H9 (cell line): ENCODE measurements around the gene TMEM269. TPM values are rescaled to one million over a fixed set of nuclear protein-coding genes. Genes with fewer than 3 reads are reported as not detected.

Experiments used
- DNase-seq: peaks from one replicate; pipeline ENCODE4 v3.0.0-alpha.2; 2017
- H2AFZ ChIP-seq: one replicate; pipeline ENCODE4 v1.6.1; 2013; ENCODE audit warnings: mild to moderate bottlenecking, low read length, control low read depth, moderate library complexity
- H2AK5ac ChIP-seq: 2 replicates; pipeline ENCODE4 v1.6.1; 2013; ENCODE audit warnings: low read length, control low read depth, mixed read lengths; ENCODE audit not compliant: insufficient read length
- H2BK120ac ChIP-seq: one replicate; pipeline ENCODE4 v1.6.1; 2013; ENCODE audit warnings: low read depth, mild to moderate bottlenecking, low read length, control low read depth, inconsistent platforms; ENCODE audit not compliant: poor library complexity, severe bottlenecking
- H2BK12ac ChIP-seq: 2 replicates; pipeline ENCODE4 v1.6.1; 2013; ENCODE audit warnings: low read length, control low read depth, mixed read lengths, low read depth; ENCODE audit not compliant: insufficient read length
- H2BK15ac ChIP-seq: 2 replicates; pipeline ENCODE4 v1.6.1; 2013; ENCODE audit warnings: low read depth, low read length, control low read depth
- H2BK20ac ChIP-seq: one replicate; pipeline ENCODE4 v1.6.1; 2013; ENCODE audit warnings: low read depth, mild to moderate bottlenecking, low read length, control low read depth, inconsistent platforms; ENCODE audit not compliant: poor library complexity, severe bottlenecking
- H2BK5ac ChIP-seq: 2 replicates; pipeline ENCODE4 v1.6.1; 2013; ENCODE audit warnings: low read length, control low read depth, mixed read lengths; ENCODE audit not compliant: insufficient read length
- H3K14ac ChIP-seq: 2 replicates; pipeline ENCODE4 v1.6.1; 2013; ENCODE audit warnings: low read length, control low read depth; ENCODE audit not compliant: insufficient read depth
- H3K18ac ChIP-seq: 2 replicates; pipeline ENCODE4 v1.6.1; 2013; ENCODE audit warnings: low read depth, mild to moderate bottlenecking, mixed read lengths, low read length, control low read depth; ENCODE audit not compliant: insufficient read length
- H3K23ac ChIP-seq: 2 replicates; pipeline ENCODE4 v1.6.1; 2013; ENCODE audit warnings: low read length, control low read depth, mixed read lengths, low read depth; ENCODE audit not compliant: insufficient read length
- H3K23me2 ChIP-seq: 2 replicates; pipeline ENCODE4 v1.6.1; 2013; ENCODE audit warnings: low read depth, mild to moderate bottlenecking, mixed read lengths, low read length, control low read depth; ENCODE audit not compliant: insufficient read length, poor library complexity, severe bottlenecking
- H3K27ac ChIP-seq: 2 replicates; pipeline ENCODE4 v1.5.1; 2013; ENCODE audit warnings: low read length, control low read depth, mixed read lengths, low read depth; ENCODE audit not compliant: insufficient read length
- H3K27me3 ChIP-seq: 2 replicates; pipeline ENCODE4 v1.6.1; 2013; ENCODE audit warnings: low read length, control low read depth, inconsistent platforms; ENCODE audit not compliant: insufficient read depth
- H3K4ac ChIP-seq: 2 replicates; pipeline ENCODE4 v1.6.1; 2013; ENCODE audit warnings: low read depth, mild to moderate bottlenecking, control low read depth, inconsistent platforms, low read length, moderate library complexity
- H3K4me1 ChIP-seq: 2 replicates; pipeline ENCODE4 v1.6.1; 2013; ENCODE audit warnings: low read length, control low read depth, inconsistent platforms; ENCODE audit not compliant: insufficient read depth
- H3K4me2 ChIP-seq: 2 replicates; pipeline ENCODE4 v1.6.1; 2013; ENCODE audit warnings: low read length, control low read depth, mixed read lengths; ENCODE audit not compliant: insufficient read length, insufficient read depth
- H3K56ac ChIP-seq: 2 replicates; pipeline ENCODE4 v1.6.1; 2013; ENCODE audit warnings: low read depth, mild to moderate bottlenecking, mixed read lengths, low read length, control low read depth; ENCODE audit not compliant: insufficient read length
- H3K79me1 ChIP-seq: 2 replicates; pipeline ENCODE4 v1.6.1; 2013; ENCODE audit warnings: low read depth, mild to moderate bottlenecking, moderate library complexity, low read length, control low read depth, inconsistent platforms; ENCODE audit not compliant: insufficient read depth, poor library complexity, severe bottlenecking
- H3K79me2 ChIP-seq: 2 replicates; pipeline ENCODE4 v1.6.1; 2013; ENCODE audit warnings: low read length, control low read depth, inconsistent platforms; ENCODE audit not compliant: insufficient read depth
- H3K9ac ChIP-seq: 2 replicates; pipeline ENCODE4 v1.6.1; 2013; ENCODE audit warnings: low read length, control low read depth, mixed read lengths; ENCODE audit not compliant: insufficient read length; ENCODE audit errors: extremely low read depth
- H3K9me3 ChIP-seq: one replicate; pipeline ENCODE4 v1.6.1; 2013; ENCODE audit warnings: low read depth, low read length, inconsistent platforms; ENCODE audit not compliant: control insufficient read depth
- H3T11ph ChIP-seq: one replicate; pipeline ENCODE4 v1.6.1; 2013; ENCODE audit warnings: mild to moderate bottlenecking, low read length, control low read depth, inconsistent platforms
- H4K20me1 ChIP-seq: one replicate; pipeline ENCODE4 v1.6.1; 2013; ENCODE audit not compliant: control insufficient read depth, insufficient read length, insufficient read depth
- H4K5ac ChIP-seq: 2 replicates; pipeline ENCODE4 v1.6.1; 2013; ENCODE audit warnings: low read depth, mild to moderate bottlenecking, mixed read lengths, low read length, control low read depth; ENCODE audit not compliant: insufficient read length
- H4K8ac ChIP-seq: replicated peaks from 2 replicates; pipeline ENCODE4 v1.6.1; 2013; ENCODE audit warnings: low read length, control low read depth, mixed read lengths, low read depth; ENCODE audit not compliant: insufficient read length
- H4K91ac ChIP-seq: 2 replicates; pipeline ENCODE4 v1.6.1; 2013; ENCODE audit warnings: low read depth, mild to moderate bottlenecking, moderate library complexity, mixed read lengths, low read length, control low read depth; ENCODE audit not compliant: insufficient read length
- H3K27ac Mint-ChIP-seq, 3 experiments: 2 replicates in 2 of 3; 3 replicates in 1 of 3; pipeline ENCODE4 v1.8.0; 2020 to 2021; ENCODE audit warnings: mixed read lengths in 3 of 3, mild to moderate bottlenecking in 1 of 3, moderate library complexity in 1 of 3
- H3K27me3 Mint-ChIP-seq: 2 replicates; pipeline ENCODE4 v1.8.0; 2021; ENCODE audit warnings: low read depth, mild to moderate bottlenecking, moderate library complexity, mixed read lengths
- H3K36me3 Mint-ChIP-seq, 3 experiments: 2 replicates in 2 of 3; 3 replicates in 1 of 3; pipeline ENCODE4 v1.8.0; 2020 to 2021; ENCODE audit warnings: low read depth in 3 of 3, mixed read lengths in 3 of 3; ENCODE audit not compliant: insufficient read depth in 1 of 3
- H3K4me1 Mint-ChIP-seq, 2 experiments: 2 replicates each; pipeline ENCODE4 v1.8.0; 2020; ENCODE audit warnings: mixed read lengths in 2 of 2
- H3K4me3 Mint-ChIP-seq, 2 experiments: 2 replicates in 1 of 2; 3 replicates in 1 of 2; pipeline ENCODE4 v1.8.0; 2020 to 2021; ENCODE audit warnings: mild to moderate bottlenecking in 2 of 2, mixed read lengths in 2 of 2, moderate library complexity in 1 of 2
- H3K9me3 Mint-ChIP-seq, 2 experiments: 2 replicates in 1 of 2; 3 replicates in 1 of 2; pipeline ENCODE4 v1.8.0; 2020; ENCODE audit warnings: mild to moderate bottlenecking in 2 of 2, mixed read lengths in 2 of 2, moderate library complexity in 1 of 2
- CTCF ChIP-seq: fragments of 200-600 bp; sonication (generic); conservative IDR thresholded peaks from 3 replicates; pipeline ENCODE4 v1.8.0; 2021; ENCODE audit warnings: antibody characterized with exemption, mild to moderate bottlenecking
- WGBS: extraction: QIAGEN DNeasy Blood & Tissue Kit; methylation state at CpG from one replicate; pipeline ENCODE4 v1.1.7; 2013; ENCODE audit warnings: missing lambda C conversion rate, low lambda C conversion rate, mixed read lengths; ENCODE audit not compliant: insufficient read length; ENCODE audit errors: extremely low coverage; 5-methylcytosine and 5-hydroxymethylcytosine counted together
- total RNA-seq: library from RNA; stranded (reverse); gene quantifications from 2 replicates; pipeline ENCODE4 v1.2.1, GENCODE V29; 2021

Gene TMEM269
- total RNA-seq, 1 experiment from 2014 or later: 0.17 TPM

GRCh38 chr1:42765269-42765668, 19.5 kb upstream of the TMEM269 start:
- Histone ChIP-seq H3K4me1 (no peaks in the 10 kb centered on the region), H2BK12ac (no peak overlapping the region), H4K5ac (no peak overlapping the region), H4K8ac (no peak overlapping the region), H3K27ac (no peak overlapping the region), H2BK120ac (no peak overlapping the region), H3K9ac (peak overlapping the region; percentile 71), H2AK5ac (no peak overlapping the region), H2AFZ (no peak overlapping the region), H3K23me2 (peaks cover 7% of the 10 kb centered on the region), H3K79me1 (no peaks in the 10 kb centered on the region), H3K79me2 (0 out of 2 replicates have a peak, but pooled peaks cover 3% of the 10 kb centered on the region), H3K4ac (no peak overlapping the region), H3K18ac (no peak overlapping the region), H4K20me1 (no peaks in the 10 kb centered on the region), H3K56ac (no peak overlapping the region), H3K9me3 (no peaks in the 10 kb centered on the region), H2BK20ac (no peak overlapping the region), H3K14ac (no peak overlapping the region), H3K23ac (no peak overlapping the region), H2BK5ac (no peak overlapping the region), H3T11ph (no peak overlapping the region), H3K27me3 (no peaks in the 10 kb centered on the region), H2BK15ac (no peak overlapping the region), H3K4me2 (peak overlapping the region; percentile 95), H4K91ac (no peak overlapping the region)
- Mint-ChIP-seq H3K4me3 (no peak overlapping the region), H3K27me3 (no peaks in the 10 kb centered on the region), H3K9me3 (no peaks in the 10 kb centered on the region), H3K36me3 (peaks cover 4 to 28% (median 21%) of the 10 kb centered on the region in 3 experiments; a peak in 5 of 7 replicates), H3K4me1 (peaks cover 8 to 9% of the 10 kb centered on the region in 2 experiments), H3K27ac (no peak overlapping the region)
- no peak for DNase-seq
- WGBS: no CpG with 5 or more reads among the region's 7 CpGs
- TF ChIP-seq CTCF: no peak
